GM12874 (cell line): Measurements from ENCODE around the gene TRIM8.

Experiments used
- TF ChIP-seq, protein P1 (sequence below): IDR thresholded peaks from 2 replicates; pipeline ENCODE4 v1.5.1; 2011; ENCODE audit warnings: low read depth, mild to moderate bottlenecking, control low read depth, low read length, moderate library complexity; ENCODE audit not compliant: insufficient read depth

Gene TRIM8

GRCh38 chr10:102624094-102624493 lies 20.2 kb upstream of the TRIM8 start:
- TF ChIP-seq, protein P1, sequence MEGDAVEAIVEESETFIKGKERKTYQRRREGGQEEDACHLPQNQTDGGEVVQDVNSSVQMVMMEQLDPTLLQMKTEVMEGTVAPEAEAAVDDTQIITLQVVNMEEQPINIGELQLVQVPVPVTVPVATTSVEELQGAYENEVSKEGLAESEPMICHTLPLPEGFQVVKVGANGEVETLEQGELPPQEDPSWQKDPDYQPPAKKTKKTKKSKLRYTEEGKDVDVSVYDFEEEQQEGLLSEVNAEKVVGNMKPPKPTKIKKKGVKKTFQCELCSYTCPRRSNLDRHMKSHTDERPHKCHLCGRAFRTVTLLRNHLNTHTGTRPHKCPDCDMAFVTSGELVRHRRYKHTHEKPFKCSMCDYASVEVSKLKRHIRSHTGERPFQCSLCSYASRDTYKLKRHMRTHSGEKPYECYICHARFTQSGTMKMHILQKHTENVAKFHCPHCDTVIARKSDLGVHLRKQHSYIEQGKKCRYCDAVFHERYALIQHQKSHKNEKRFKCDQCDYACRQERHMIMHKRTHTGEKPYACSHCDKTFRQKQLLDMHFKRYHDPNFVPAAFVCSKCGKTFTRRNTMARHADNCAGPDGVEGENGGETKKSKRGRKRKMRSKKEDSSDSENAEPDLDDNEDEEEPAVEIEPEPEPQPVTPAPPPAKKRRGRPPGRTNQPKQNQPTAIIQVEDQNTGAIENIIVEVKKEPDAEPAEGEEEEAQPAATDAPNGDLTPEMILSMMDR: no peak

GRCh38 chr10:102624751-102625645 lies 19.3 kb upstream of the TRIM8 start:
- TF ChIP-seq, protein P1: no peak

DNA sequence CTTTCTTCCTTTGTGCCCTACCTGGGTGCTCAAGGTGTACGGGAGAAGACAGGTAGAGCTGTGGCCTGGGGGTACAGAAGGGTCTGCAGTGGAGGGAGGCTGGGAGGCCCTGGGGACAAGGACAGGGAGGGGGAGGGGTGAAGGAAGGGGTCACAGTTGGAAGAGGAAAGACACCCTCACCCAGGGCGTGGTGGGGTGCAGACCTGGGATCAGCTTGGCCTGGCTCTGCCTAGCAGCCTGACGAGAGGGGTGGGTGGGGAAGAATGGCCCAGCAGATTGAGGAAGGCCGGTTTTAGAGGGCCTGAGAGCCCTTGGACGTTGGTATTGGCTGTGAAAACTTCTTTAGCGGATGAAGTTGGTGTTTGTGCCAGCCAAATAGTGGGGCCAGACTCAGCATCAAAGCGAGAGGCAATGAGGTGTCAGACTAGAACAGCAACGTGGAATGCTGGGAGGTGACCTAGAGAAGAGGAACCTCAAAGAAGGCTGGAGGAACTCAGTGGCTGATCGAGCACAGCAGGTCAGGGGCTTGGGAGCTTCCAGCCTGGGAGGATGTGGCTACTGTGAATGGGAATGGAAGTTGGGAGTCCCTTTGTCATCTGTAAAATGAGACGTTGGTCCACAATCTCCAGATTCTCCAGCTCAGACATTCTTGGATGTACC lies 18.1 kb upstream of the TRIM8 start:
- TF ChIP-seq, protein P1: no peak

DNA sequence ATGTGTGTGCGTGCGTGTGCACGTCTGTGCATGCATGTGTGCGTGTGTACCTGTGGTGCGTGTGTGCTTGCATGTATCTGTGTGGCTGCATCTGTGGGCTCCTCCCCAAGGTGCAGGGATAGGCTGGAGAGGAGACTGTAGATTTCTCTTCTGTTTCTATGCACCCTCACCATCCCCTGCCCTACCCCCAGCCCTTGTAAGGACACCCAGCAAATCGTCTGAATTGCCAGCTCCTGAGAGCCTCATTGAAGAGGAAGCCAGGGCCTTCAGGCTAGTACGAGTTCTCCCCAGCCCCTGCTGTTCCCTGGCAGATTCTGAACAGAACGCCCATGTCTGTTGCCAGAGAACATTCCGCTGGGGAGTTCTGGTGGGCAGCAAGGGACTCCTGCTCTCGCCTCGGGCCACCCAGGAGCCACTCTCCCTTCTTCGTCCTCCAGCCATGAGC lies 17.0 kb upstream of the TRIM8 start:
- TF ChIP-seq, protein P1: no peak

DNA sequence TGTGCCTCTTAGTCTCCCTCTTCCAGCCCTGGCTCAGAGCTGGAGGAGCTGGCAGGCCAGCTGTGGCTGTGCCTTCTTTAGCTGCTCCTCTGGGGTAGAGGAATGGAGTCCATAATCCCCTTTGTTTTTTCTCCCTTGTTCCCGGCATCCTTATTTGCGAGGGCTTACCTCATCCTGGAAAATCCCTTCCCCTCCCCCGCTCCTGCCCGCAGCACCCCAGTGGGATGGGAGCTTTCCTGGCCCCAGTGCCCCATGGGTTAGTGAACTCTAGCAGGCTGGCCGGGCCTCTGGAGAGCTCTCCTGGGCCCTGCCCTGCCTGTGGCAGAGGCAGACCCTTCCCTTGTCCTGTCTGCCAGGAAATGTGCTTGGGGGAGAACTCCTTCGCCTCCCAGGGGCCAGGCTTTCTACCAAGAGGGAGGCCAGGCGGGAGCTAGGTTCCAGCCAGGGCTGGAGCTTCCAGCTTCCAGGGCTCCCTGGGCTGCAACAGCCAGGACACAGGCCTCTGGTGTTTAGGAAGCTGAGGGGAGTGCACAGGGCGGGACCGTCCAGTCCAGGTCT lies 16.5 kb upstream of the TRIM8 start:
- TF ChIP-seq, protein P1: no peak

DNA sequence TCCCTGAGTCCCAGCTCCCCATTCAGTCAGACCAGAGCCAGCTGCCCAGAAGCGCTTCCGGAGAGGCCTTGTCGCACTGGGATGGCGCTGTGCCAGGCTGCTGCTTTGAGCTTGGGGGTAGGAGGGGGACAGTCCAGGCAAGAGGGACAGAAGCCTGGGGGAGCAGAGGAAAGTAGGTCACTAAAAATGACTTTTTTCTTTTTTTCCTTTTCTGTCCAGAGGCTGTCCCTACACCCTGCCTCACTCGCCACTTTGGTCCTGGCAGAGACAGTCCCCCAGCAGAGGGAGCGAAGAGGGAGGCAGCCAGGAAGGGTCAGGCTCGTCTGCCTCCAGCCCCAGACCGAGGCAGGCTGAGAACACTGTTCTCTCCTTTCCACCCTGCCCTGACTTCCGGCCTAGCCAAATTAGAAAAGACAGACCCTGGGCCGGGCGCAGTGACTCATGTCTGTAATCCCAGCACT lies 15.8 kb upstream of the TRIM8 start:
- TF ChIP-seq, protein P1: no peak
